Fibroblast of lung (primary cell): ENCODE measurements around the gene MAML3. TPM values are rescaled to one million over a fixed set of nuclear protein-coding genes. Genes with fewer than 3 reads are reported as not detected.

Source experiments
- DNase-seq, 2 donors: peaks; one replicate each; pipeline versions ENCODE4 v3.0.0 to v3.0.0-alpha.2; 2010; ENCODE audit warnings: low read depth in 2 of 2
- H2AFZ ChIP-seq: 2 replicates; pipeline ENCODE4 v1.5.1; 2012; ENCODE audit warnings: low read length, control low read depth, inconsistent platforms
- H3K27ac ChIP-seq: 2 replicates; pipeline ENCODE4 v1.5.1; 2011; ENCODE audit warnings: low read length, control low read depth; ENCODE audit not compliant: insufficient read depth
- H3K27me3 ChIP-seq: 2 replicates; pipeline ENCODE4 v1.5.1; 2011; ENCODE audit warnings: mild to moderate bottlenecking, low read length; ENCODE audit not compliant: control insufficient read depth, insufficient read depth
- H3K36me3 ChIP-seq: 2 replicates; pipeline ENCODE4 v1.5.1; 2011; ENCODE audit warnings: low read length; ENCODE audit not compliant: control insufficient read depth, insufficient read depth
- H3K4me1 ChIP-seq: 2 replicates; pipeline ENCODE4 v1.5.1; 2011; ENCODE audit warnings: low read length; ENCODE audit not compliant: control insufficient read depth, insufficient read depth; ENCODE audit errors: extremely low read depth
- H3K4me2 ChIP-seq: 2 replicates; pipeline ENCODE4 v1.5.1; 2011; ENCODE audit warnings: low read length, control low read depth; ENCODE audit not compliant: insufficient read depth; ENCODE audit errors: extremely low read depth
- H3K4me3 ChIP-seq, 4 experiments: fragments of 200-600 bp in 1 of 4; sonication (generic) in 1 of 4; replicated peaks in 1 of 4; 2 replicates each; pipeline ENCODE4 v1.5.1; 2011 to 2016; ENCODE audit warnings: low read length in 4 of 4, low read depth in 3 of 4, mild to moderate bottlenecking in 3 of 4, control low read depth in 2 of 4, inconsistent platforms in 1 of 4, mixed read lengths in 1 of 4; ENCODE audit not compliant: insufficient read depth in 1 of 4; ENCODE audit errors: control extremely low read depth in 1 of 4
- H3K79me2 ChIP-seq: 2 replicates; pipeline ENCODE4 v1.5.1; 2012; ENCODE audit warnings: mild to moderate bottlenecking, low read length, inconsistent platforms; ENCODE audit not compliant: control insufficient read depth, insufficient read depth
- H3K9ac ChIP-seq: 2 replicates; pipeline ENCODE4 v1.5.1; 2011; ENCODE audit warnings: mild to moderate bottlenecking, low read length, control low read depth; ENCODE audit not compliant: insufficient read depth
- H3K9me3 ChIP-seq: 2 replicates; pipeline ENCODE4 v1.5.1; 2012; ENCODE audit warnings: low read depth, low read length; ENCODE audit not compliant: control insufficient read depth, insufficient read depth
- H4K20me1 ChIP-seq: 2 replicates; pipeline ENCODE4 v1.5.1; 2011; ENCODE audit warnings: low read length; ENCODE audit not compliant: control insufficient read depth, insufficient read depth; ENCODE audit errors: extremely low read depth
- EZH2 ChIP-seq: IDR thresholded peaks from 2 replicates; pipeline ENCODE4 v1.5.1; 2012; ENCODE audit warnings: low read length, control low read depth, mild to moderate bottlenecking; ENCODE audit errors: missing control alignments
- polyA plus RNA-seq, 2 donors: library from polyadenylated mRNA; depleted of rRNA in 1 of 2; stranded (reverse) in 1 of 2; unstranded in 1 of 2; fragments of >200 nt; gene quantifications; 2 replicates each; pipeline ENCODE4 v1.2.1, GENCODE V29; 2011 to 2012; ENCODE audit warnings: missing spikeins in 1 of 2
- total RNA-seq: library from RNA; depleted of rRNA; stranded (reverse); fragments of >200 nt; gene quantifications from 2 replicates; pipeline ENCODE4 v1.2.1, GENCODE V29; 2014
- TF ChIP-seq, protein P1 (sequence below), 2 donors: IDR thresholded peaks in 1 of 2; conservative IDR thresholded peaks in 1 of 2; 1 replicate in 1 of 2; 2 replicates in 1 of 2; pipeline ENCODE4 v1.5.1; 2011 to 2012; ENCODE audit warnings: low read length in 2 of 2, control low read depth in 1 of 2, inconsistent platforms in 1 of 2, low read depth in 1 of 2, mild to moderate bottlenecking in 1 of 2

Gene MAML3
- total and polyA plus RNA-seq, 2 donors (not counting 1 experiment from before 2014, with no cell fraction given) = 2.0 to 2.8 TPM

DNA sequence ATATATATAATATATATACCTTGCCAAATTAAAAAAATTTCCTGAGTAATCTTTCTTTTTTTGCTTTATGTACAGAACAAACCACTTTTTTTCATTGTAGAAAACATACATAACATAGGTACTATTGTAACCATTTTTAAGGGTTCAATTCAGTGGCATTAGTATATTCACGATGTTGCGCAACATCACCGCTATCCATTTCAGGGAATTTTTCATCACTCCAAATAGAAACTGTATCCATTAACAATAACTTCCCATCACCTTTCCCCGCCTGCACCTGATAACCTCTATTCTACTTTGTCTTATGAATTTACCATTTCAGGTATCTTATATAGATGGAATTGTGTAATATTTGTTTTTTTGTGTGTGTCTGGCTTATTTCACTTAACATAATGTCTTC is 363.7 kb downstream of the MAML3 start:
- no peak for DNase-seq
- TF ChIP-seq, protein P1, sequence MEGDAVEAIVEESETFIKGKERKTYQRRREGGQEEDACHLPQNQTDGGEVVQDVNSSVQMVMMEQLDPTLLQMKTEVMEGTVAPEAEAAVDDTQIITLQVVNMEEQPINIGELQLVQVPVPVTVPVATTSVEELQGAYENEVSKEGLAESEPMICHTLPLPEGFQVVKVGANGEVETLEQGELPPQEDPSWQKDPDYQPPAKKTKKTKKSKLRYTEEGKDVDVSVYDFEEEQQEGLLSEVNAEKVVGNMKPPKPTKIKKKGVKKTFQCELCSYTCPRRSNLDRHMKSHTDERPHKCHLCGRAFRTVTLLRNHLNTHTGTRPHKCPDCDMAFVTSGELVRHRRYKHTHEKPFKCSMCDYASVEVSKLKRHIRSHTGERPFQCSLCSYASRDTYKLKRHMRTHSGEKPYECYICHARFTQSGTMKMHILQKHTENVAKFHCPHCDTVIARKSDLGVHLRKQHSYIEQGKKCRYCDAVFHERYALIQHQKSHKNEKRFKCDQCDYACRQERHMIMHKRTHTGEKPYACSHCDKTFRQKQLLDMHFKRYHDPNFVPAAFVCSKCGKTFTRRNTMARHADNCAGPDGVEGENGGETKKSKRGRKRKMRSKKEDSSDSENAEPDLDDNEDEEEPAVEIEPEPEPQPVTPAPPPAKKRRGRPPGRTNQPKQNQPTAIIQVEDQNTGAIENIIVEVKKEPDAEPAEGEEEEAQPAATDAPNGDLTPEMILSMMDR (conservative IDR thresholded peaks at IDR 0.05 in 1 of 2, IDR thresholded peaks at IDR 0.05 in 1 of 2; ENCODE audit: low read depth in 1 of 2, low read length in 2 of 2) = no peak
- TF ChIP-seq EZH2 = no peak

DNA sequence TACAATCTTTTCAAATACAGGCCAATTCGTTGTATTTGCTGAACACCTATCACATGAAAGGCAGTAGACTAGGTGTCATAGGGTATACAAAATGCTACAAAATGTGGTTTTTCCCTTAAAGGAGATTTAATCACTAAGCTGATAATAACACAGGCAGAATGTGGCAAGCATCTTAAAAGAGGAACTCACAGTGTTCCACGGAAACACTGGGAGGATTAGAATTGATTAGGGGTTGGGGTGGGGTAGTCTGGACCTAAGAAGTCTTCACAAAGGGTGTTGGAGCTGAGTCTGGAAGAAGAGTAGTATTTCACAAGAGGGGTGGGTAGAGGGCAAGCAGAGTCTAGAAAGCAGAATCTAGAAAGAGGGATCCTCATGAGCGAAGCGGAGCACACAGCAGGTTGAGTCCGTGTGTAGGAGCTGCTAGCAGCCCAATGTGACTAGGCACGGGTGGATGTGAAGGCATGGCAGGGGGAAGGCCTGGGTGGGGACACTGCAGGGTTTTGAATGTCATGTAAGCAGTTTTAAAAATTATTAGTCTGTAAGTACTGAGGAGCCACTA is 364.8 kb downstream of the MAML3 start:
- H3K4me2 ChIP-seq = no peak overlapping the region

More for the DNA sequence above, 363.7 kb downstream of the MAML3 start:
- Histone ChIP-seq H4K20me1 (no peaks in the 10 kb centered on the region), H3K27ac (no peak overlapping the region), H3K4me3 (no peak overlapping the region), H3K36me3 (no peaks in the 10 kb centered on the region), H3K9ac (no peak overlapping the region), H3K4me1 (peaks cover 5% of the 10 kb centered on the region), H3K4me2 (no peak overlapping the region), H3K79me2 (no peaks in the 10 kb centered on the region), H2AFZ (no peak overlapping the region), H3K9me3 (no peaks in the 10 kb centered on the region), H3K27me3 (no peaks in the 10 kb centered on the region)

DNA sequence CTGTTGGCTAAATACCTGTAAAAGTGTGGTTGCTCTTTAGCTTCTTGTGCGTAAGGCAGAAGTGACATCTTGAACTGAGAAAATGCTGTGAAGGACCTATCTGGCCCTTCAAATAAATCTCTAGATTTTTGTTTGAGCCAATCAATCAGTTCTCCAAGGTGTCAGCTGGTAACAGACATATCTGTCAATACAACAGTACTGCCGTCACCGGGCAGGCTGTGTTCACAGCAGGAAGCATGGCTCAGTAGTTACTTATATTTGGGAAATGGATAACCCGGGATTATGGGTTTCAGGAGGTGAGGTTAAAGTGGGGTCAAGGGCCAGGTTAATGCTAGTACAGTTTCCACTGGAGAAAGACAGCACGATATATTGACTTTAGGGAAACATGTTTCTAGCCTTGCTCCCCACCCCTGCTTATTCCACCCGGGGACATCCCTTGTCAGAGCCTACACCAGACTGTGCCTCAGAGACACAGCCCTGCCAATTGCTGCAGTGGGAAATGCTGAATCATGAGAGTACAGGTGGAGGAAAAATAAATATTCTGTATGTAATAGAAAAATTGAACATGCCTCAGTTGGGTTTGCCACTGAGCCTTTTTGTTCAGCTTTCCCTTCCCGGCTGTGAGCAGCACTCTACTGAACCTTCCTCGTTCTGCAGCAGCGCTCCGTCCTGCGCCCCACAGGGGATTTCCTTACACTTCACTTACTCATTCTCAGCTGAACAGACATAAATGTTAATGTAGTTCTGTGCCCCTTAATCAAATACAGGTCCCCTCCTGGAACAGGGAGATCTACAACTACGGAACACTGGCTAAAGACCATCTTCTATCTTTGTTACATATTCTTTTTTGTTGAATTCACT is 367.3 kb downstream of the MAML3 start:
- Histone ChIP-seq H3K27me3 (no peaks in the 10 kb centered on the region), H3K9me3 (no peaks in the 10 kb centered on the region), H4K20me1 (no peaks in the 10 kb centered on the region), H3K9ac (no peak overlapping the region), H3K36me3 (no peaks in the 10 kb centered on the region), H3K4me2 (no peak overlapping the region), H3K4me1 (no peaks in the 10 kb centered on the region), H3K79me2 (no peaks in the 10 kb centered on the region), H3K27ac (no peak overlapping the region), H2AFZ (no peak overlapping the region), H3K4me3 (no peak overlapping the region)
- TF ChIP-seq, protein P1 (conservative IDR thresholded peaks at IDR 0.05 in 1 of 2, IDR thresholded peaks at IDR 0.05 in 1 of 2; ENCODE audit: low read depth in 1 of 2, low read length in 2 of 2) = no peak
- TF ChIP-seq EZH2 = no peak
- no peak for DNase-seq

More for the DNA sequence above, 364.8 kb downstream of the MAML3 start:
- Histone ChIP-seq H3K4me1 (no peaks in the 10 kb centered on the region), H3K36me3 (no peaks in the 10 kb centered on the region), H3K27ac (no peak overlapping the region), H2AFZ (no peak overlapping the region), H3K79me2 (no peaks in the 10 kb centered on the region), H4K20me1 (no peaks in the 10 kb centered on the region), H3K4me3 (no peak overlapping the region), H3K9ac (no peak overlapping the region), H3K9me3 (no peaks in the 10 kb centered on the region), H3K27me3 (no peaks in the 10 kb centered on the region)
- no peak for DNase-seq
- TF ChIP-seq, protein P1 (conservative IDR thresholded peaks at IDR 0.05 in 1 of 2, IDR thresholded peaks at IDR 0.05 in 1 of 2; ENCODE audit: low read depth in 1 of 2, low read length in 2 of 2) = no peak
- no peak for TF ChIP-seq EZH2
